ENCODE measurements around the gene SCMH1. TPM values are rescaled to one million over a fixed set of nuclear protein-coding genes. Genes with fewer than 3 reads are reported as not detected.

Gene SCMH1
- total RNA-seq, 6 donors from 2014 or later = 31.4 to 54.5 (median 36.6) TPM

- no peaks in the 10 kb centered on the region for H3K9me3 ChIP-seq
- peak overlapping the region; percentile 93 to 95 (median 94) for H3K27ac ChIP-seq
- no peaks in the 10 kb centered on the region for H3K27me3 ChIP-seq
- no peak for ATAC-seq (ENCODE audit: low FRiP score in 2 of 2)
- 27 to 29% methylated on average over 25 to 27 of the region's 27 CpGs for whole genome bisulfite sequencing, 2 donors
- peaks cover 0 to 20% (median 3%) of the 10 kb centered on the region in 4 donors for H3K36me3 ChIP-seq
- peak overlapping the region; percentile 35 to 82 (median 76) for H3K4me3 ChIP-seq
- peak in 1 of 2 donors; percentile 25 for DNase-seq
- H3K4me1 ChIP-seq = peaks cover 28 to 37% (median 31%) of the 10 kb centered on the region in 4 donors
- TF ChIP-seq EP300 (IDR thresholded peaks at IDR 0.05) (no peak), POLR2AphosphoS5 (IDR thresholded peaks at IDR 0.05) (no peak), CTCF (IDR thresholded peaks at IDR 0.05) (no peak), POLR2A (IDR thresholded peaks at IDR 0.05) (no peak)
These were observed 261.5 kb downstream of the SCMH1 start for GRCh38 chr1:40980453-40981121.

GRCh38 chr1:40980068-40980452 lies 262.0 kb downstream of the SCMH1 start:
- Histone ChIP-seq H3K4me3 (peak overlapping the region; percentile 35 to 82 (median 76)), H3K36me3 (peaks cover 0 to 17% (median 3%) of the 10 kb centered on the region in 4 donors), H3K27me3 (no peaks in the 10 kb centered on the region), H3K9me3 (no peaks in the 10 kb centered on the region), H3K4me1 (peaks cover 26 to 32% (median 29%) of the 10 kb centered on the region in 4 donors), H3K27ac (peak overlapping the region; percentile 93 to 95 (median 94))
- WGBS, 2 donors = 0 to 1% methylated on average over 12 to 14 of the region's 50 CpGs
- peak in 1 of 4 donors; percentile 6 for TF ChIP-seq POLR2A (IDR thresholded peaks at IDR 0.05)
- no peak for TF ChIP-seq EP300 (IDR thresholded peaks at IDR 0.05)
- ATAC-seq (ENCODE audit: low FRiP score in 2 of 2) = peak in 1 of 2 donors; percentile 46
- no peak for DNase-seq

- TF ChIP-seq CTCF (IDR thresholded peaks at IDR 0.05) = peak in 2 of 6 experiments; percentile 24 to 31
- peak in 1 of 2 donors; percentile 68 for TF ChIP-seq POLR2AphosphoS5 (IDR thresholded peaks at IDR 0.05)
- TF ChIP-seq POLR2A (IDR thresholded peaks at IDR 0.05) = peak in 3 of 4 donors; percentile 13 to 76 (median 67)
- no peak for TF ChIP-seq EP300 (IDR thresholded peaks at IDR 0.05)
- peak; percentile 97 for ATAC-seq (ENCODE audit: low FRiP score in 2 of 2)
- H3K9me3 ChIP-seq = no peaks in the 10 kb centered on the region
- no peaks in the 10 kb centered on the region for H3K27me3 ChIP-seq
- peaks cover 20 to 30% (median 26%) of the 10 kb centered on the region in 4 donors for H3K4me1 ChIP-seq
- WGBS, 2 donors = 3% methylated on average over 40 of the region's 96 CpGs; no CpG with 5 or more reads in 1 of the 2 donors
- peak within 1 kb of the TSS; percentile 93 to 95 (median 94) for H3K27ac ChIP-seq
- peak; percentile 93 to 99 for DNase-seq
- H3K36me3 ChIP-seq = peaks cover 0 to 11% (median 2%) of the 10 kb centered on the region in 4 donors
- H3K4me3 ChIP-seq = peak within 1 kb of the TSS; percentile 45 to 82 (median 76)
These were observed 262.7 kb downstream of the SCMH1 start, which contains the start of gene CTPS1 for GRCh38 chr1:40979241-40980067. CTPS1 (plus strand) TSS chr1:40979696; CDS start chr1:40983291, 3,595 bp downstream.

- peak overlapping the region; percentile 93 to 95 (median 94) for H3K27ac ChIP-seq
- H3K4me1 ChIP-seq = peaks cover 17 to 30% (median 26%) of the 10 kb centered on the region in 4 donors
- TF ChIP-seq EP300 (IDR thresholded peaks at IDR 0.05) (no peak), CTCF (IDR thresholded peaks at IDR 0.05) (no peak), POLR2AphosphoS5 (IDR thresholded peaks at IDR 0.05) (no peak), POLR2A (IDR thresholded peaks at IDR 0.05) (no peak)
- H3K9me3 ChIP-seq = no peaks in the 10 kb centered on the region
- ATAC-seq (ENCODE audit: low FRiP score in 2 of 2) (peak in 1 of 2 donors; percentile 4), DNase-seq (no peak)
- no peaks in the 10 kb centered on the region for H3K27me3 ChIP-seq
- WGBS, 2 donors = 56 to 67% methylated on average over 9 to 13 of the region's 17 CpGs
- peaks cover 0 to 5% (median 0%) of the 10 kb centered on the region in 4 donors for H3K36me3 ChIP-seq
- peak overlapping the region; percentile 45 to 82 (median 76) for H3K4me3 ChIP-seq
These were observed 263.2 kb downstream of the SCMH1 start for GRCh38 chr1:40978886-40979240.

GRCh38 chr1:40977716-40978115 lies 264.4 kb downstream of the SCMH1 start:
- Histone ChIP-seq H3K9me3 (no peaks in the 10 kb centered on the region), H3K27me3 (no peaks in the 10 kb centered on the region), H3K27ac (no peak overlapping the region), H3K4me1 (peaks cover 17 to 30% (median 24%) of the 10 kb centered on the region in 4 donors), H3K4me3 (no peak overlapping the region), H3K36me3 (no peaks in the 10 kb centered on the region)
- no peak for TF ChIP-seq POLR2A (IDR thresholded peaks at IDR 0.05)
- TF ChIP-seq EP300 (IDR thresholded peaks at IDR 0.05) = no peak
- no peak for TF ChIP-seq POLR2AphosphoS5 (IDR thresholded peaks at IDR 0.05)
- no peak for ATAC-seq (ENCODE audit: low FRiP score in 2 of 2)
- 94 to 100% methylated on average over 1 of the region's 1 CpG for WGBS, 2 donors
- no peak for DNase-seq

Other genes starting within 250 kb of the SCMH1 start
- gene SLFNL1, start 220.6 kb downstream of the SCMH1 start, total RNA-seq = 1 to 10 TPM; 2.2 to 7.8 (median 5.3) TPM
- gene FOXO6, start 119.1 kb upstream of the SCMH1 start, total RNA-seq = 1 to 10 TPM in 2 of 6 donors, under 1 TPM in 4; 0.31 to 1.2 (median 0.79) TPM
- 1 to 10 TPM in 1 of 6 donors, under 1 TPM in 2, not detected in 3; 0.49 to 4.0 (median 0.77) TPM for gene EDN2, start 242.4 kb upstream of the SCMH1 start, total RNA-seq

Data from upper lobe of left lung (tissue), 6 donors.